K562 (cell line): ENCODE measurements around the gene MAPKAPK2. TPM values are rescaled to one million over a fixed set of nuclear protein-coding genes. Genes with fewer than 3 reads are reported as not detected.
A peak's percentile ranks its signal among the peaks of the same experiment; 100 is the strongest.

Experiments
- ADNP ChIP-seq: fragments of 200-800 bp; sonication (Bioruptor generic); IDR thresholded peaks from 2 replicates; pipeline ENCODE4 v1.6.1; 2016; ENCODE audit warnings: missing genetic modification characterization, missing compliant biosample characterization
- AFF1 ChIP-seq, 2 experiments: fragments of 450-650 bp; IDR thresholded peaks; 2 replicates each; pipeline ENCODE4 v1.6.1; 2018; ENCODE audit warnings: mild to moderate bottlenecking in 2 of 2, low read depth in 1 of 2; ENCODE audit not compliant: partially characterized antibody in 2 of 2
- CTCF ChIP-seq, 3 experiments: IDR thresholded peaks in 2 of 3; conservative IDR thresholded peaks in 1 of 3; 2 replicates each; pipeline ENCODE4 v1.5.1; 2011 to 2012; ENCODE audit warnings: low read length in 3 of 3, mild to moderate bottlenecking in 3 of 3, control low read depth in 2 of 3, improper control_type of control experiment in 1 of 3, inconsistent platforms in 1 of 3, low read depth in 1 of 3, mixed read lengths in 1 of 3, moderate library complexity in 1 of 3; ENCODE audit not compliant: insufficient read depth in 2 of 3
- CTCFL ChIP-seq: IDR thresholded peaks from 2 replicates; pipeline ENCODE4 v1.6.1; 2011; ENCODE audit warnings: borderline replicate concordance, low read depth, mild to moderate bottlenecking, moderate library complexity, low read length; ENCODE audit not compliant: insufficient read depth, poor library complexity, severe bottlenecking
- ESRRA ChIP-seq: fragments of 450-650 bp; IDR thresholded peaks from 2 replicates; pipeline ENCODE4 v1.6.1; 2014; ENCODE audit warnings: low read depth, mild to moderate bottlenecking, moderate library complexity, borderline replicate concordance
- GATA2 ChIP-seq: sonication (generic); formaldehyde crosslinking; IDR thresholded peaks from 2 replicates; pipeline ENCODE4 v1.4.0; 2020; ENCODE audit warnings: mild to moderate bottlenecking, missing genetic modification reagents
- ILK ChIP-seq: fragments of 450-650 bp; IDR thresholded peaks from 2 replicates; pipeline ENCODE4 v1.6.1; 2016; ENCODE audit warnings: missing genetic modification characterization, low read depth, mild to moderate bottlenecking, missing compliant biosample characterization, moderate library complexity, borderline replicate concordance
- NCOA1 ChIP-seq: fragments of 450-650 bp; IDR thresholded peaks from 2 replicates; pipeline ENCODE4 v1.6.1; 2016; ENCODE audit warnings: low read depth
- NEUROD1 ChIP-seq: fragments of 150-350 bp; IDR thresholded peaks from 2 replicates; pipeline ENCODE4 v1.6.1; 2014; ENCODE audit warnings: borderline replicate concordance, low read length, low read depth; ENCODE audit not compliant: partially characterized antibody
- NONO ChIP-seq, 2 experiments: fragments of 200-400 bp in 1 of 2; fragments of 450-650 bp in 1 of 2; formaldehyde crosslinking in 1 of 2; IDR thresholded peaks; 2 replicates each; pipeline ENCODE4 v1.6.1; 2017; ENCODE audit warnings: low read depth in 2 of 2, mild to moderate bottlenecking in 2 of 2, moderate library complexity in 2 of 2, low read length in 1 of 2
- PHB ChIP-seq: fragments of 250-450 bp; sonication (Bioruptor Pico); IDR thresholded peaks from 2 replicates; pipeline ENCODE4 v1.5.0; 2021
- PTTG1 ChIP-seq: fragments of 450-650 bp; IDR thresholded peaks from 2 replicates; pipeline ENCODE4 v1.6.1; 2016; ENCODE audit warnings: low read depth, mild to moderate bottlenecking, missing genetic modification characterization, missing compliant biosample characterization
- SMARCE1 ChIP-seq: fragments of 450-650 bp; IDR thresholded peaks from 2 replicates; pipeline ENCODE4 v1.7.1; 2016; ENCODE audit warnings: mild to moderate bottlenecking
- SOX6 ChIP-seq: fragments of 450-650 bp; IDR thresholded peaks from 2 replicates; pipeline ENCODE4 v1.6.1; 2014; ENCODE audit warnings: mild to moderate bottlenecking
- TBP ChIP-seq: optimal IDR thresholded peaks from 2 replicates; pipeline ENCODE3; 2011; ENCODE audit warnings: low read depth, low read length, improper control_type of control experiment
- ZNF561 ChIP-seq: fragments of 450-650 bp; formaldehyde crosslinking; conservative IDR thresholded peaks from 2 replicates; pipeline ENCODE4 v1.4.0; 2020; ENCODE audit warnings: mild to moderate bottlenecking, moderate library complexity
- polyA plus RNA-seq, 8 experiments: library from polyadenylated mRNA; depleted of rRNA in 4 of 8; stranded (reverse) in 5 of 8; unstranded in 3 of 8; fragments of >200 nt; fragmentation: Nextera tagmentation in 2 of 8; fragmentation: Illumina TruSeq in 1 of 8; extraction: Ambion mirVana in 2 of 8; extraction: Trizol in 1 of 8; gene quantifications; 2 replicates each; pipeline versions ENCODE4 v1.2.1 to v1.2.3, GENCODE V29; 2011 to 2014; ENCODE audit warnings: inconsistent platforms in 1 of 8, missing spikeins in 1 of 8
- total RNA-seq, 7 experiments: library from RNA; depleted of rRNA in 6 of 7; stranded (reverse); fragments of >200 nt in 6 of 7; fragmentation: Illumina TruSeq in 2 of 7; extraction: Trizol in 2 of 7; gene quantifications; 2 replicates each; pipeline versions ENCODE4 v1.2.1 to v1.2.3, GENCODE V29; 2011 to 2021; ENCODE audit warnings: low replicate concordance in 1 of 7

The MAPKAPK2 gene
- total and polyA plus RNA-seq, 9 of the 15 experiments (the other 6 are each of a cell fraction or from before 2014, with no cell fraction given): 0.63 to 94.2 (median 52.1) TPM

- peak; percentile 63 for TF ChIP-seq NEUROD1
- TF ChIP-seq TBP: peak; percentile 46
- peak; percentile 87 for TF ChIP-seq NCOA1
- TF ChIP-seq ILK (tag): no peak
- peak in 1 of 2 experiments; percentile 50; a peak in 1 of 4 replicates for TF ChIP-seq NONO (IDR thresholded peaks at IDR 0.05; ENCODE audit: low read depth in 2 of 2, low read length in 1 of 2)
- peak; percentile 53; the same call in 1 of the 2 replicates for TF ChIP-seq ESRRA
- no peak for TF ChIP-seq CTCFL
- no peak for TF ChIP-seq PHB (CRISPR knock-in tag)
- TF ChIP-seq PTTG1 (tag): no peak
- TF ChIP-seq SMARCE1: peak; percentile 98
- peak; percentile 85 for TF ChIP-seq ADNP (tag)
- TF ChIP-seq GATA2 (CRISPR knock-in tag): peak; percentile 84
- TF ChIP-seq ZNF561 (CRISPR knock-in tag): no peak
- peak in 1 of 2 experiments; percentile 70 for TF ChIP-seq AFF1 (IDR thresholded peaks at IDR 0.05; ENCODE audit: low read depth in 1 of 2, partially characterized antibody in 2 of 2)
- peak; percentile 96 for TF ChIP-seq SOX6
- TF ChIP-seq CTCF (IDR thresholded peaks at IDR 0.05 in 2 of 3, conservative IDR thresholded peaks at IDR 0.05 in 1 of 3; ENCODE audit: insufficient read depth in 2 of 3, low read depth in 1 of 3, low read length in 3 of 3): 0 out of 6 replicates have a peak, but pooled peaks of 1 of the 3 experiments have one; percentile 19
Measured at GRCh38 chr1:206651958-206652890, 32.5 kb upstream of the MAPKAPK2 start (continued).
